Activated CD8-positive, alpha-beta T cell treated with anti-CD3 and anti-CD28 coated beads, Interleukin-2, amount 10 ng/mL, durations not matched to agents 7 days and 5 days (primary cell): ENCODE data around the gene PTPN4. TPM values are rescaled to one million over a fixed set of nuclear protein-coding genes. Genes with fewer than 3 reads are reported as not detected.
A peak's percentile ranks its signal among the peaks of the same experiment; 100 is the strongest.

Experiments used
- ATAC-seq: fragments of 150-1000 bp; cut with Tn5 transposase; one replicate; pipeline ENCODE4 v1.10.0; 2021; ENCODE audit warnings: moderate library complexity
- CTCF ChIA-PET: fragments of 350-600 bp; sonication (Branson Sonifier 250); formaldehyde crosslinking; loops from one replicate; lab custom pipeline; 2021; ENCODE audit warnings: antibody characterized with exemption; lab: Charles Lee
- POLR2A ChIA-PET: fragments of 350-600 bp; sonication (Branson Sonifier 250); formaldehyde crosslinking; loops from one replicate; lab custom pipeline; 2021; ENCODE audit warnings: antibody characterized with exemption; lab: Charles Lee
- DNase-seq: peaks from one replicate; pipeline ENCODE4 v3.0.0-alpha.2; 2020
- H3K27ac Mint-ChIP-seq: one replicate; pipeline ENCODE4 v1.8.0; 2021; ENCODE audit warnings: mild to moderate bottlenecking, mixed read lengths
- H3K27me3 Mint-ChIP-seq: one replicate; pipeline ENCODE4 v1.8.0; 2021; ENCODE audit warnings: low read depth, mixed read lengths
- H3K36me3 Mint-ChIP-seq: one replicate; pipeline ENCODE4 v1.8.0; 2021; ENCODE audit warnings: low read depth, mixed read lengths
- H3K4me1 Mint-ChIP-seq: one replicate; pipeline ENCODE4 v1.8.0; 2021; ENCODE audit warnings: low read depth, mixed read lengths
- H3K4me3 Mint-ChIP-seq: one replicate; pipeline ENCODE4 v1.8.0; 2021; ENCODE audit warnings: mild to moderate bottlenecking, mixed read lengths
- H3K9me3 Mint-ChIP-seq: one replicate; pipeline ENCODE4 v1.8.0; 2022; ENCODE audit warnings: mixed read lengths; ENCODE audit not compliant: insufficient read depth
- total RNA-seq, 2 experiments: library from RNA; stranded (reverse); gene quantifications; one replicate each; pipeline ENCODE4 v1.2.3, GENCODE V29; 2021

Gene PTPN4
- total RNA-seq, 2 experiments from 2014 or later = 89.1 to 91.3 TPM

DNA sequence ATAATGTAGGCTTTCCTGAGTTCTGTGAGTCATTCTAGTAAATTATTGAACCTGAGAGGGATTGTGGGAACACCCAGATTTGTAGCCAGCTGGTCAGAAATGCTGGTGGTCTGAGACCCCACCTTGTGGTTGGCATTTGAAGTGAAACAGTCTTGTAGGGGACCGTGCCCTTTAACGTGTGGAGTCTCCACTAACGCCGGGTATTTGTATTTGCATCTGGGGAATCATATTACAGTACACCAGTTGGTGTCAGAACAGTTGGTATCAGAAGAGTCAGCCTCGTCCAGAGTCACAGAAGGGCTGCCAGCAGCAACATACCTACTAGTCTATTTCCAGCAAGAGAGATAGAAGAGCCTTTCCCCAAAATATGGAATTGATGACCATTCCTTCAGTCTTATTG is 38.3 kb upstream of the PTPN4 start:
- ChIA-PET CTCF (interaction anchor here (1.3 to 3.3 kb wide), 2 partner anchors 105 to 454 kb away, joined by 3 to 11 read pairs; no protein-coding TSS in a partner anchor), POLR2A (no interaction called here)
- H3K27ac Mint-ChIP-seq = no peak overlapping the region
- ATAC-seq (no peak), DNase-seq (no peak)
- peaks cover 10% of the 10 kb centered on the region for H3K4me1 Mint-ChIP-seq
- H3K9me3 Mint-ChIP-seq = no peaks in the 10 kb centered on the region
- no peaks in the 10 kb centered on the region for H3K36me3 Mint-ChIP-seq
- no peaks in the 10 kb centered on the region for H3K27me3 Mint-ChIP-seq
- no peak overlapping the region for H3K4me3 Mint-ChIP-seq

DNA sequence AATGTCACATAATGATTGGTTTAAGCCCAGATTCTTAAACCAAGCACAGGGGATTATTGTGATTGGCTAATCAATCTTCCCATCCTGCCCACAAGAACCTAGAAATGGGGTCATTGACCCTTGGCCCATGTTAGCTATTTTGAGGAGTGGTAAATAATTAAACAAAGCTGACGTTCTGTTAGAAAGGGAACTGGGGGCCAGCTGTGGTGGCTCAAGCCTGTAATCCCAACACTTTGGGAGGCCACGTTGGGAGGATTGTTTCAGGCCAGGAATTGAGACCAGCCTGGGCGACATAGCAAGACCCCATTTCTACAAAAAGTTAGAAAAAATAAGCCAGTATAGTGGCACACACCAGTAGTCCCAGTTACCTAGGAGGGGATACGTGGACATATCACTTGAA is 37.8 kb upstream of the PTPN4 start:
- peaks cover 10% of the 10 kb centered on the region for H3K4me1 Mint-ChIP-seq
- H3K27ac Mint-ChIP-seq = no peak overlapping the region
- no peaks in the 10 kb centered on the region for H3K36me3 Mint-ChIP-seq
- H3K9me3 Mint-ChIP-seq = no peaks in the 10 kb centered on the region
- no peak for ATAC-seq
- ChIA-PET CTCF (interaction anchor here (3.3 kb wide), 1 partner anchor 454 kb away, joined by 11 read pairs; no protein-coding TSS in a partner anchor), POLR2A (no interaction called here)
- no peak for DNase-seq
- H3K4me3 Mint-ChIP-seq = no peak overlapping the region
- H3K27me3 Mint-ChIP-seq = no peaks in the 10 kb centered on the region

DNA sequence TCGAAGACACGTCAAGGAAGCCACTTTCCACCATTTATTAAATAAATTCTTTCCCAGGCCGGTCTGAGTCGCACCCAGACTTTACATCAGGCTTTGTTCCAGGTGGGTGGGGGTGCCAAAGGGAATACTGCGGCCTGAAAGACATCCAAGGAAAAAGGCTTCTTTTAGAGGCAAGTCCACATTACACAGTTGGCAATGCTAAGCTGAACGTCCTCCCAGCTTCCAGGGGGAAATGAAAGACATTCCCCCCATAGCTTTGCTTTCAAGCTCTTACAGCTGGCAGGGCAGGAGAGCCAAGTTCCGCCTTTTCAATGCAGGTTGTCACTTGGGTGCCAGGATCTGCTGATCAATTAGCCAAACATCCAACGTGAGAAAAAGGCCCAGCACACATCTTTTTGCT is 36.5 kb upstream of the PTPN4 start:
- H3K36me3 Mint-ChIP-seq = no peaks in the 10 kb centered on the region
- no peak for ATAC-seq
- no peak overlapping the region for H3K27ac Mint-ChIP-seq
- CTCF ChIA-PET = no interaction called here
- no peaks in the 10 kb centered on the region for H3K9me3 Mint-ChIP-seq
- POLR2A ChIA-PET = no interaction called here
- H3K4me1 Mint-ChIP-seq = peaks cover 10% of the 10 kb centered on the region
- DNase-seq = no peak
- H3K4me3 Mint-ChIP-seq = no peak overlapping the region
- H3K27me3 Mint-ChIP-seq = peaks cover 2% of the 10 kb centered on the region

DNA sequence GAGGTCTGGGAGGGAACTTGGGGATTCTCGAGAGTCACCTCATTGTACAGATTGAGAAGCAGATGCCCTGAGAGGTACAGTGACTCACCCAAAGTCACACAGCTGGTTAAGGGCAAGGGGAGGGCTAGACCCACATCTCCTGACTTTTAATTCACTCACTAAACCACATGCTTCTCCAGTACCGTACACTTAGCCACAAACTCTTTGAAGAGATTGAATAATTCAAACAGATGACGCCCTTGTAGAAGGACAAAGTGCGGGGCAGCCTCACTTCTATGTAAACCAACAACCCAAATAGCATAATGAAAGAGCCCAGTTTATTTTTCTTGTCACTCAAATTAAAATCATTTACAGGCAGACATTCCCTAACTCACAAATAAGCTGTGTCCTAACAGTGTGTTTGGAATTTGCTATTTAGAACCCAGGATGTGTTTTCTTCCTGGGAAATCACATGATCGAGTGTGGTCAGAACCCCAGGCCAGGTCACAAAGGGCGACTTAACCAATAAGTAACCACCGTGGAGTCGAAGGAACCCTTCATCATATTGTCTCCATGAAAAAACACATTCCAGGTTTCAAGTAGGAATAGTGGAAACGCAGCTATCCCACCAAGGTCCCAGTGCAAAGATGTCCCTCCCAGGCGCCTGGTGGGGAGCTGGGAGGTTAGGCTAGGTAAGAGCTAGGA is 35.8 kb upstream of the PTPN4 start:
- CTCF ChIA-PET = no interaction called here
- no peak overlapping the region for H3K4me3 Mint-ChIP-seq
- no peaks in the 10 kb centered on the region for H3K36me3 Mint-ChIP-seq

DNA sequence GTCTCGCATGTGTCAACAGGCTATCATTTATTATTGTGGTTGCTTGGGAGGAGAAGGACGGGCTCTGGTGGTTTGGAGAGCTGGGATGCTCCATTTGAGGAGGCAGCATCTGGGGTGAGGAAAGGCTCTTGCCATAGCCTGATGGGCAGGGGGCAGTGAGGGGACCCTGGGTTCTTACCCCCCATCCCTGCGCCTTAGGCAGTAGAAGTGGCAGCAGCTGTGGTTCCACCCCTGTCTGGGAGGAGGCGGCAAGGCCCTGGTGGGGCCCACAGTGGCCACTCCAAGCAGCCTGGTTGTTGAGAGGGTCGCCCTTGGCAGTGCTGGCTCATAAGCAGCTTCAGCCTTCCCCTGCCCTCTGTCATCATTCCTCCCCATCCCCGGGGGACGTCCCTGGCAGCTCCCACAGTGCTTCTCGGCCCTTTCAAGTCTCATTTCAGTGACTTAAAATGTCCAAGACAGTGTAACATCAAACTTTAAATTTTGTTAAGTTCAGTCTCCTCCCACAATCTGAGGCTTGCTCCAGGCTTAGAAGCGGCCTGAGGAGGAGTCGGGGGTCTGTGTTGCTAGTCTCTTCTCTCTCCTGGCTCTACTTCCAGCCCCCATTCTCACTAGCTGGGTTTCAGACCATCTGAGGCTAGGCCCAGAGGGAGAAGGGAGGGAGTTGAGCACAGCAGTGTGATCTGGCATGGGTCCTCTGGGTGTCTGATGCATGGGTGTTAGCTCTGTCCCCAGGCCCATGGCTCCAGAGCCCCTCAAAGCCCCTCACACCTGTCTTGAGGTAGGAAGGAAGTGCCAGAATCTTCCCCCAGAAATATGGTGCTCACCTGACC is 34.9 kb upstream of the PTPN4 start:
- H3K4me3 Mint-ChIP-seq = no peak overlapping the region
- no peaks in the 10 kb centered on the region for H3K36me3 Mint-ChIP-seq
- no peak overlapping the region for H3K27ac Mint-ChIP-seq
- peaks cover 2% of the 10 kb centered on the region for H3K27me3 Mint-ChIP-seq
- no peak for DNase-seq
- CTCF ChIA-PET = no interaction called here
- peaks cover 8% of the 10 kb centered on the region for H3K4me1 Mint-ChIP-seq
- ATAC-seq = no peak
- POLR2A ChIA-PET = no interaction called here
- no peaks in the 10 kb centered on the region for H3K9me3 Mint-ChIP-seq

More for the DNA sequence above, 35.8 kb upstream of the PTPN4 start:
- ATAC-seq (no peak), DNase-seq (no peak)
- Mint-ChIP-seq H3K27me3 (peaks cover 2% of the 10 kb centered on the region), H3K9me3 (no peaks in the 10 kb centered on the region), H3K4me1 (peaks cover 10% of the 10 kb centered on the region), H3K27ac (no peak overlapping the region)
- POLR2A ChIA-PET = no interaction called here

DNA sequence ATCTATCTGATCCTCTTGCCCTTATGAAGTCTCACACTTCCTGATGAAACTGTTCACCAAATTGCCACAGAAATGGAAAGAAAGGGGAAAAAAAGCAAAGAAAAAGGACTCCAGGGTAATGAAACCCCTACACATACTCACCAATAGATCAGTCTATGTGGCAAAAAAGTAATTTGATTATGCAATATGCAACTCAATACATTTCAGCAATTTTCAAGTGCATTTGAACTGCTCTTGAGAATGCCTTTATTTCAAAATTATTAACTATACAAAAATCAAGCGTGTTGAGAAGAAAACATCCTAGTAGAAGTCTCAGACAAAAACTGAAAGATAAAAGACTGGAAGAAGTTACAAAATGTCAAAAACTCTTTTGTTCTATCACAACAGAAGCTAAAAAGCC is 32.2 kb upstream of the PTPN4 start:
- ChIA-PET CTCF (interaction anchor here (0.9 kb wide), 1 partner anchor 24 kb away, joined by 3 read pairs; no protein-coding TSS in a partner anchor), POLR2A (no interaction called here)
- H3K36me3 Mint-ChIP-seq = no peaks in the 10 kb centered on the region
- no peak overlapping the region for H3K4me3 Mint-ChIP-seq
- peaks cover 8% of the 10 kb centered on the region for H3K4me1 Mint-ChIP-seq
- H3K27ac Mint-ChIP-seq = no peak overlapping the region
- ATAC-seq = no peak
- no peaks in the 10 kb centered on the region for H3K9me3 Mint-ChIP-seq
- peaks cover 5% of the 10 kb centered on the region for H3K27me3 Mint-ChIP-seq
- no peak for DNase-seq

DNA sequence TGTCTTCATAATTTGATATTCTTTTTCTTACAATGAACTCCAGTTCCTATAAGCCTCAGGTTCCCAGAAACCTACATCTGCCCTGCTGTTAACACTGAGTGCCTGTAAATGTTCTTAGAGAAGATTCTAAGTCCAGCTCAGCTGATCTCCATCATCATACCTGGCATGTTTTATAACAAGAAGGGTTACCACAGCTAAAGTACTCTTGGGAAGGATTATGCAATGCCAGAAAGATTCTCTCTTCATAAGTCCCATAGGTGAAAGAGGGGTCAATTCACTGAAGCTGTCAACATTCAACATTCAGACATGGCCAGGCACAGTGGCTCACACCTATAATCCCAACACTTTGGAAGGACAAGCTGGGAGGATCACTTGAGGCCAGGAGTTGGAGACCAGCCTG is 31.3 kb upstream of the PTPN4 start:
- H3K27ac Mint-ChIP-seq = no peak overlapping the region
- DNase-seq = no peak
- CTCF ChIA-PET = no interaction called here
- H3K36me3 Mint-ChIP-seq = no peaks in the 10 kb centered on the region
- peaks cover 6% of the 10 kb centered on the region for H3K4me1 Mint-ChIP-seq
- H3K4me3 Mint-ChIP-seq = no peak overlapping the region
- no peaks in the 10 kb centered on the region for H3K9me3 Mint-ChIP-seq
- H3K27me3 Mint-ChIP-seq = peaks cover 5% of the 10 kb centered on the region
- POLR2A ChIA-PET = no interaction called here
- ATAC-seq = no peak

DNA sequence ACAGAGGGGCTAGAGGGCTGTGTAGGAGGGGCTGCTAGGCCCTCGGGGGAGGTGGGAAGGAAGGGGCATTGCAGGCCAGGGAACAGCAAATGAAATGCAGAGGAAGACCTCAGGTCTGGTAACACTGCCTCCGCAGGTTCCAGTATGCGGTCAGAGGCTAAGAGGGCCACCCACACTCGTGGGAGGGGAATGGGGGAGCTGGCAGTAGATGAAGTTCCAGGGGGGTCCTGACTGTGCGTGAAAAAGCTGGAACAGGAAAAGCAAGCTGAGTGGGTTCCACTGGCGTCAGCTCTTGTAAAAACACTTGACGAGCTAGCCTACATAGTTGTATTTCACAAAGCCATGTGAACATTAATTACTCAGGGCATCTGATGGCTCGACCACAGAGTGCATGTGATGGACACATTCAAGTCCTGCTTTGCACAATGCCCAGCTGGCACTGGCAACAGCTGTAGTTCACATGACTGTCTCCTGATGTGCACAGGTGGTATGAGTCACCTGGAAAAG is 29.0 kb upstream of the PTPN4 start:
- no peaks in the 10 kb centered on the region for H3K9me3 Mint-ChIP-seq
- ChIA-PET POLR2A (no interaction called here), CTCF (no interaction called here)
- H3K27me3 Mint-ChIP-seq = peaks cover 7% of the 10 kb centered on the region
- H3K4me1 Mint-ChIP-seq = no peaks in the 10 kb centered on the region
- DNase-seq = no peak
- no peak overlapping the region for H3K4me3 Mint-ChIP-seq
- ATAC-seq = no peak
- H3K36me3 Mint-ChIP-seq = no peaks in the 10 kb centered on the region
- no peak overlapping the region for H3K27ac Mint-ChIP-seq

DNA sequence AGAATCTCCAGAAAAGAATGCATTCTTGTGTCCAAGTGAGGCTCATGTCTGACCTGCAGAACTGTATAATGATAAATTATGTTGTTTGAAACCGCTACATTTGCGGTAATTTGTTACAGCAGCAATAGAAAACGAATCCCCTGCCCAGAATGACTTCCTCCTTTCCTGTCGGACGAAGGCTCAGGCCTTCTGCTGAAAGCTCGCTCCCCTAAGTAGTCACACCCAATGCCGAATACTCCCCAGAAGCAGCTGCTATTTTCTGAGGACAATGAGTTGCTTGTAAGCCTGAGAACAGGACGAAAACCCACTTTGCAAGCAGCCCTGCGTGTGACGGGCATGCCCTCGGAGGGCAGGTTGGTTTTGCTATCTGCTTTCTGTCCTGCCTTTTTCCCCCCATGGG is 27.7 kb upstream of the PTPN4 start:
- no peak overlapping the region for H3K27ac Mint-ChIP-seq
- DNase-seq = no peak
- H3K36me3 Mint-ChIP-seq = no peaks in the 10 kb centered on the region
- no peaks in the 10 kb centered on the region for H3K4me1 Mint-ChIP-seq
- POLR2A ChIA-PET = no interaction called here
- ATAC-seq = no peak
- CTCF ChIA-PET = no interaction called here
- peaks cover 7% of the 10 kb centered on the region for H3K27me3 Mint-ChIP-seq
- H3K9me3 Mint-ChIP-seq = no peaks in the 10 kb centered on the region
- H3K4me3 Mint-ChIP-seq = no peak overlapping the region

DNA sequence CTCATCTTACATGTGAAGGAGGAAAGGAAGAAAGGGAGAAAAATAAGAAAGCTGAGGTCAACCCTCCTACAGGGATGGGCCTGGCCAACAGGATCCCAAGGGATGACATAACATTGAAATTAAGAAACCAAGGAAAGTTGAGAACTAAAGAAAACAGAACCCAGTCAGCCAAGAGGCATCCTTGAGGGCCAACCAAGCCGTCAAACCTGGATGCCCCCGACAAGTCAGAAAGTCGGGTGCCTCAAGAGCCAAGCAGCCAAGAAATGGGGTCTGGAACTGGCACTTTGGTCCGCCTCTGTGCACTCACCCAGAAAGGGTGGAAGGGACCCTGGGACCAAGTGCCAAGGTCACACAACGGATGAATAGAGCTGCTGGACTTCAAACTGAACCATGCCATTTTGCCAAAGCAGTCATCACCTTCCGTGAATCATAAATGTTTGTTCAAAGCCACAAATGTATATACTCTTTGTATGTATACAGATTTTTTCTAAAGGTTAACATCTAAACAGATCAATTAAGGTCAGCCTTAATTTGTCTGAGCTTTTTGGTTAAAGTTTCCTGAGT is 27.0 kb upstream of the PTPN4 start:
- POLR2A ChIA-PET = no interaction called here
- Mint-ChIP-seq H3K27me3 (peaks cover 4% of the 10 kb centered on the region), H3K9me3 (no peaks in the 10 kb centered on the region), H3K27ac (no peak overlapping the region), H3K4me3 (no peak overlapping the region), H3K4me1 (no peaks in the 10 kb centered on the region), H3K36me3 (no peaks in the 10 kb centered on the region)
- no peak for ATAC-seq
- CTCF ChIA-PET = no interaction called here
- no peak for DNase-seq

DNA sequence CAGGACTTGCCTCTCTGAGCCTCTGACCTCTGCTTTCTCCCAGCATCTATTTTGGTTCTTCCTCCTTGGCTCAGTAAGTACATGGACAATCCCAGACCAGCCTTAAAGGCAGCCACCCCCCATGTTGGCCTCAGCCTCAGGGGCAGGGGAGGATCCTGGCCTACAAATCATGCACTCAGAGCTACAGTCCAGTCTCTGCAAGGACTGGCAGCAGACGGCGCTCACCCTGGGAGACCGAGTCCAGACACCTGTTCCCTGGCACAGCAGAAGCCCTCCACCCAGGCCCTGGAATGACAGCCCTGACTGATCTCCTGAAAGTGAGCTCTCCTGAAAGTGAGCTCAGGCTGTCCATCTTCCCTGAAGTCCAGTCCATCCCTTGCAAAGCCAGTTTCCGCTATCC is 25.7 kb upstream of the PTPN4 start:
- DNase-seq (no peak), ATAC-seq (no peak)
- H3K4me3 Mint-ChIP-seq = no peak overlapping the region
- H3K36me3 Mint-ChIP-seq = no peaks in the 10 kb centered on the region
- ChIA-PET POLR2A (no interaction called here), CTCF (no interaction called here)
- H3K4me1 Mint-ChIP-seq = no peaks in the 10 kb centered on the region
- peak overlapping the region; percentile 23 for H3K27ac Mint-ChIP-seq
- peaks cover 4% of the 10 kb centered on the region for H3K27me3 Mint-ChIP-seq
- no peaks in the 10 kb centered on the region for H3K9me3 Mint-ChIP-seq

DNA sequence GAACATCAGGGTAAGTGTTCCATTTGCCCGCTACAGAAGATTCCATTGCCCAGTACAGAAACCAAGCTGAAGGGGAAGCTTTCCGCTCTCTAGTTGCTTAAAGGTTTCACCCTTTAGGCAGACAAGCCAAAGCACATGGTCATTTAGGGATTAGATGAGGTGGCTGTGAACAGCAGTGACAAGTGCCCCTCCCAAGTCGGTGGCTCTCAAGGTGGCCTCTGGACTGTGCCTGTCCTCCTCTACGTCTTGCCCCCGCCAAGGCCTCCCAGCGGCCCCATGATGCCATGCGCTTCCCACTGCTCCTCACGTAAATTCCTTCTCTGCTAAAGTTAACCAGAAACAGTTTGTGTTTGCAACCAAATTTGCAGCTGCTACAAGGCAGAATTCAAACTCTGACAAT is 24.2 kb upstream of the PTPN4 start:
- ChIA-PET CTCF (interaction anchor here (0.7 kb wide), 1 partner anchor 19 kb away, joined by 3 read pairs; no protein-coding TSS in a partner anchor), POLR2A (interaction anchor here (0.9 kb wide), 1 partner anchor 909 kb away, joined by 3 read pairs; no protein-coding TSS in a partner anchor)
- no peak for DNase-seq
- no peaks in the 10 kb centered on the region for H3K36me3 Mint-ChIP-seq
- no peak overlapping the region for H3K4me3 Mint-ChIP-seq
- H3K4me1 Mint-ChIP-seq = peaks cover 6% of the 10 kb centered on the region
- H3K9me3 Mint-ChIP-seq = no peaks in the 10 kb centered on the region
- peaks cover 4% of the 10 kb centered on the region for H3K27me3 Mint-ChIP-seq
- H3K27ac Mint-ChIP-seq = no peak overlapping the region
- ATAC-seq = no peak
